CD14-positive monocyte (primary cell): ENCODE data around the gene SHROOM1. TPM values are rescaled to one million over a fixed set of nuclear protein-coding genes. Genes with fewer than 3 reads are reported as not detected.

ENCODE experiments used
- DNase-seq, 3 donors: peaks; one replicate each; pipeline ENCODE4 v3.0.0-alpha.2; 2011 to 2022
- H2AFZ ChIP-seq: 2 replicates; pipeline ENCODE4 v1.6.0; 2012; ENCODE audit warnings: mild to moderate bottlenecking, low read depth, low read length, inconsistent platforms; ENCODE audit not compliant: insufficient read depth, poor library complexity, severe bottlenecking
- H3K27ac ChIP-seq, 2 donors: 1 replicate in 1 of 2; 2 replicates in 1 of 2; pipeline ENCODE4 v1.5.1; 2012 to 2013; ENCODE audit warnings: low read length in 2 of 2, control low read depth in 1 of 2, inconsistent platforms in 1 of 2, low read depth in 1 of 2, mild to moderate bottlenecking in 1 of 2
- H3K27me3 ChIP-seq, 2 donors: one replicate each; pipeline versions ENCODE4 v1.6.0 to v1.6.1; 2011 to 2013; ENCODE audit warnings: low read length in 2 of 2; ENCODE audit not compliant: control insufficient read depth in 2 of 2, insufficient read depth in 2 of 2
- H3K36me3 ChIP-seq, 2 donors: replicated peaks in 1 of 2; 1 replicate in 1 of 2; 2 replicates in 1 of 2; pipeline versions ENCODE4 v1.5.1 to v1.6.1; 2012 to 2013; ENCODE audit warnings: low read length in 2 of 2, control low read depth in 1 of 2, inconsistent platforms in 1 of 2, mild to moderate bottlenecking in 1 of 2; ENCODE audit not compliant: insufficient read depth in 2 of 2, control insufficient read depth in 1 of 2
- H3K4me1 ChIP-seq, 2 donors: 1 replicate in 1 of 2; 2 replicates in 1 of 2; pipeline versions ENCODE4 v1.5.1 to v1.6.1; 2012 to 2013; ENCODE audit warnings: low read length in 2 of 2, control low read depth in 1 of 2, inconsistent platforms in 1 of 2, mild to moderate bottlenecking in 1 of 2, moderate library complexity in 1 of 2; ENCODE audit not compliant: insufficient read depth in 2 of 2, control insufficient read depth in 1 of 2
- H3K4me2 ChIP-seq: replicated peaks from 2 replicates; pipeline ENCODE3; 2012; ENCODE audit warnings: low read length, moderate library complexity, mild to moderate bottlenecking; ENCODE audit not compliant: poor library complexity, severe bottlenecking; ENCODE audit errors: extremely low read depth
- H3K4me3 ChIP-seq, 3 experiments: fragments of 200-600 bp in 1 of 3; sonication (generic) in 1 of 3; replicated peaks in 1 of 3; 1 replicate in 2 of 3; 2 replicates in 1 of 3; pipeline ENCODE4 v1.5.1; 2011 to 2013; ENCODE audit warnings: low read length in 3 of 3, mild to moderate bottlenecking in 3 of 3, control low read depth in 2 of 3, low read depth in 2 of 3, inconsistent platforms in 1 of 3, moderate library complexity in 1 of 3
- H3K79me2 ChIP-seq: 2 replicates; pipeline ENCODE4 v1.6.0; 2012; ENCODE audit warnings: mild to moderate bottlenecking, control low read depth, inconsistent platforms, low read length, moderate library complexity; ENCODE audit not compliant: insufficient read depth
- H3K9ac ChIP-seq: 2 replicates; pipeline ENCODE4 v1.6.0; 2017; ENCODE audit warnings: low read length, mild to moderate bottlenecking; ENCODE audit not compliant: insufficient read depth, poor library complexity, severe bottlenecking
- H3K9me3 ChIP-seq, 2 donors: replicated peaks in 1 of 2; 1 replicate in 1 of 2; 2 replicates in 1 of 2; pipeline versions ENCODE4 v1.5.1 to v1.6.1; 2012 to 2013; ENCODE audit warnings: low read length in 2 of 2, control low read depth in 1 of 2; ENCODE audit not compliant: control insufficient read depth in 1 of 2, insufficient read depth in 1 of 2
- H4K20me1 ChIP-seq: 2 replicates; pipeline ENCODE4 v1.6.0; 2012; ENCODE audit warnings: mild to moderate bottlenecking, low read length, control low read depth, moderate library complexity; ENCODE audit not compliant: insufficient read depth
- H3K27ac Mint-ChIP-seq, 7 donors: one replicate each; pipeline ENCODE4 v1.8.0; 2020; ENCODE audit warnings: mild to moderate bottlenecking in 7 of 7, mixed read lengths in 7 of 7, moderate library complexity in 6 of 7, inconsistent platforms in 2 of 7
- H3K27me3 Mint-ChIP-seq, 3 donors: one replicate each; pipeline ENCODE4 v1.8.0; 2021 to 2022; ENCODE audit warnings: low read depth in 3 of 3, mild to moderate bottlenecking in 3 of 3, mixed read lengths in 3 of 3, moderate library complexity in 3 of 3, inconsistent platforms in 1 of 3
- H3K36me3 Mint-ChIP-seq, 2 donors: one replicate each; pipeline ENCODE4 v1.8.0; 2020; ENCODE audit warnings: mixed read lengths in 2 of 2, inconsistent platforms in 1 of 2, mild to moderate bottlenecking in 1 of 2
- H3K4me1 Mint-ChIP-seq: one replicate; pipeline ENCODE4 v1.8.0; 2020; ENCODE audit warnings: mild to moderate bottlenecking, mixed read lengths
- H3K4me3 Mint-ChIP-seq, 2 donors: one replicate each; pipeline ENCODE4 v1.8.0; 2020; ENCODE audit warnings: mild to moderate bottlenecking in 2 of 2, mixed read lengths in 2 of 2, moderate library complexity in 1 of 2
- H3K9me3 Mint-ChIP-seq, 7 donors: one replicate each; pipeline ENCODE4 v1.8.0; 2020 to 2022; ENCODE audit warnings: mixed read lengths in 7 of 7, mild to moderate bottlenecking in 6 of 7, moderate library complexity in 6 of 7, inconsistent platforms in 2 of 7
- WGBS: methylation state at CpG from one replicate; pipeline ENCODE4 v1.1.5; 2013; ENCODE audit warnings: missing lambda C conversion rate; ENCODE audit not compliant: insufficient coverage; 5-methylcytosine and 5-hydroxymethylcytosine counted together
- intact Hi-C, 2 donors: fragments of 100-400 bp; cut with micrococcal nuclease; formaldehyde crosslinking; loops; one replicate each; pipeline versions ENCODE4 v1.15.0 to v1.15.1; 2023
- polyA plus RNA-seq, 3 donors: library from polyadenylated mRNA; depleted of rRNA in 1 of 3; unstranded in 2 of 3; stranded (reverse) in 1 of 3; fragments of 300-500 nt in 2 of 3; fragments of >200 nt in 1 of 3; fragmentation: Illumina TruSeq in 2 of 3; gene quantifications; 1 replicate in 2 of 3; 2 replicates in 1 of 3; pipeline ENCODE4 v1.2.3, GENCODE V29; 2012 to 2021
- TF ChIP-seq, protein P1 (sequence below): fragments of 200-600 bp; IDR thresholded peaks from one replicate; pipeline ENCODE4 v1.8.0; 2022; ENCODE audit warnings: antibody characterized with exemption, mild to moderate bottlenecking

The SHROOM1 gene
- polyA plus RNA-seq, 3 donors, result 6.4 to 27.0 (median 16.1) TPM

- Histone ChIP-seq H3K4me1 (no peaks in the 10 kb centered on the region), H3K9ac (no peak within 1 kb of the TSS), H3K4me3 (no peak within 1 kb of the TSS), H2AFZ (no peak within 1 kb of the TSS), H4K20me1 (peaks cover 4% of the 10 kb centered on the region), H3K36me3 (peaks cover 22 to 87% of the 10 kb centered on the region in 2 donors), H3K79me2 (no peaks in the 10 kb centered on the region), H3K4me2 (no peak within 1 kb of the TSS), H3K27me3 (no peaks in the 10 kb centered on the region), H3K27ac (no peak within 1 kb of the TSS), H3K9me3 (no peaks in the 10 kb centered on the region)
- no peaks in the 10 kb centered on the region for H3K4me1 Mint-ChIP-seq
- TF ChIP-seq, protein P1, sequence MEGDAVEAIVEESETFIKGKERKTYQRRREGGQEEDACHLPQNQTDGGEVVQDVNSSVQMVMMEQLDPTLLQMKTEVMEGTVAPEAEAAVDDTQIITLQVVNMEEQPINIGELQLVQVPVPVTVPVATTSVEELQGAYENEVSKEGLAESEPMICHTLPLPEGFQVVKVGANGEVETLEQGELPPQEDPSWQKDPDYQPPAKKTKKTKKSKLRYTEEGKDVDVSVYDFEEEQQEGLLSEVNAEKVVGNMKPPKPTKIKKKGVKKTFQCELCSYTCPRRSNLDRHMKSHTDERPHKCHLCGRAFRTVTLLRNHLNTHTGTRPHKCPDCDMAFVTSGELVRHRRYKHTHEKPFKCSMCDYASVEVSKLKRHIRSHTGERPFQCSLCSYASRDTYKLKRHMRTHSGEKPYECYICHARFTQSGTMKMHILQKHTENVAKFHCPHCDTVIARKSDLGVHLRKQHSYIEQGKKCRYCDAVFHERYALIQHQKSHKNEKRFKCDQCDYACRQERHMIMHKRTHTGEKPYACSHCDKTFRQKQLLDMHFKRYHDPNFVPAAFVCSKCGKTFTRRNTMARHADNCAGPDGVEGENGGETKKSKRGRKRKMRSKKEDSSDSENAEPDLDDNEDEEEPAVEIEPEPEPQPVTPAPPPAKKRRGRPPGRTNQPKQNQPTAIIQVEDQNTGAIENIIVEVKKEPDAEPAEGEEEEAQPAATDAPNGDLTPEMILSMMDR, result no peak
- H3K9me3 Mint-ChIP-seq, result no peaks in the 10 kb centered on the region
- no peak for DNase-seq
- H3K4me3 Mint-ChIP-seq, result no peak within 1 kb of the TSS
- H3K36me3 Mint-ChIP-seq, result peaks cover 44 to 66% of the 10 kb centered on the region in 2 donors
- intact Hi-C loops, result no loop called here
- H3K27me3 Mint-ChIP-seq, result peaks cover 0 to 2% (median 2%) of the 10 kb centered on the region in 3 donors
- 78% methylated on average over 1 of the region's 6 CpGs for WGBS
- H3K27ac Mint-ChIP-seq, result peak within 1 kb of the TSS in 3 of 7 donors; percentile 14 to 26 (median 19)
Observed at GRCh38 chr5:132873119-132873929, 42.9 kb upstream of the SHROOM1 start, which contains the start of gene LEAP2. TSS of gene LEAP2 (plus strand) at chr5:132873668. CDS start at chr5:132873695, 27 bp downstream.

- H4K20me1 ChIP-seq, result no peaks in the 10 kb centered on the region
- H3K4me3 ChIP-seq, result no peak overlapping the region
- TF ChIP-seq, protein P1, result no peak
- H3K79me2 ChIP-seq, result peaks cover under 1% of the 10 kb centered on the region
- peaks cover 0 to 2% of the 10 kb centered on the region in 2 donors for H3K4me1 ChIP-seq
- Mint-ChIP-seq H3K9me3 (no peaks in the 10 kb centered on the region), H3K27me3 (peaks cover 0 to 2% (median 2%) of the 10 kb centered on the region in 3 donors), H3K4me3 (no peak overlapping the region), H3K4me1 (no peaks in the 10 kb centered on the region), H3K36me3 (peaks cover 42 to 66% of the 10 kb centered on the region in 2 donors), H3K27ac (peak overlapping the region in 2 of 7 donors; percentile 19 to 26)
- H3K9me3 ChIP-seq, result no peaks in the 10 kb centered on the region
- DNase-seq, result no peak
- no peak overlapping the region for H3K9ac ChIP-seq
- H2AFZ ChIP-seq, result no peak overlapping the region
- H3K36me3 ChIP-seq, result peaks cover 20 to 87% of the 10 kb centered on the region in 2 donors
- H3K27ac ChIP-seq, result no peak overlapping the region
- no peaks in the 10 kb centered on the region for H3K27me3 ChIP-seq
- WGBS, result 100% methylated on average over 1 of the region's 1 CpG
- intact Hi-C loops, result no loop called here
- no peak overlapping the region for H3K4me2 ChIP-seq
Observed at GRCh38 chr5:132872788-132873118, 42.3 kb upstream of the SHROOM1 start.
